HepG2 (cell line): ENCODE measurements around the gene ATG4B. TPM values are rescaled to one million over a fixed set of nuclear protein-coding genes. Genes with fewer than 3 reads are reported as not detected.

Source experiments
- CENPT ChIP-seq: sonication (generic); formaldehyde crosslinking; IDR thresholded peaks from 2 replicates; pipeline ENCODE4 v1.8.0; 2022; ENCODE audit warnings: low read depth, mild to moderate bottlenecking, moderate library complexity, missing genetic modification reagents
- EZH2 ChIP-seq: conservative IDR thresholded peaks from 2 replicates; pipeline ENCODE4 v1.6.1; 2012; ENCODE audit warnings: mild to moderate bottlenecking, low read depth, low read length, moderate library complexity
- HDAC1 ChIP-seq: sonication (generic); formaldehyde crosslinking; IDR thresholded peaks from 2 replicates; pipeline ENCODE4 v1.5.1; 2020; ENCODE audit warnings: mild to moderate bottlenecking, missing genetic modification reagents
- HIC2 ChIP-seq: sonication (generic); formaldehyde crosslinking; IDR thresholded peaks from 2 replicates; pipeline ENCODE4 v1.9.0; 2022; ENCODE audit warnings: low read depth, missing genetic modification reagents
- MATR3 ChIP-seq: sonication (generic); formaldehyde crosslinking; IDR thresholded peaks from 2 replicates; pipeline ENCODE4 v1.4.0; 2020; ENCODE audit warnings: missing genetic modification reagents
- MIER2 ChIP-seq: IDR thresholded peaks from 2 replicates; pipeline ENCODE4 v1.6.1; 2016; ENCODE audit warnings: missing biosample characterization, missing genetic modification reagents
- MTF1 ChIP-seq: sonication (generic); formaldehyde crosslinking; IDR thresholded peaks from 2 replicates; pipeline ENCODE4 v1.5.0; 2020; ENCODE audit warnings: missing genetic modification reagents
- NPAS2 ChIP-seq: sonication (generic); formaldehyde crosslinking; IDR thresholded peaks from 2 replicates; pipeline ENCODE4 v1.8.0; 2022; ENCODE audit warnings: mild to moderate bottlenecking, missing genetic modification reagents, borderline replicate concordance
- NR2F1 ChIP-seq, 2 experiments: fragments of 450-650 bp in 1 of 2; formaldehyde crosslinking in 1 of 2; IDR thresholded peaks; 2 replicates each; pipeline versions ENCODE4 v1.5.0 to v1.6.1; 2016 to 2020; ENCODE audit warnings: mild to moderate bottlenecking in 1 of 2, missing compliant biosample characterization in 1 of 2, missing genetic modification reagents in 1 of 2, moderate library complexity in 1 of 2
- PAF1 ChIP-seq: IDR thresholded peaks from 2 replicates; pipeline ENCODE4 v1.6.1; 2016; ENCODE audit warnings: missing genetic modification reagents, missing compliant biosample characterization
- RBAK ChIP-seq: sonication (generic); formaldehyde crosslinking; IDR thresholded peaks from 2 replicates; pipeline ENCODE4 v1.5.1; 2020; ENCODE audit warnings: mild to moderate bottlenecking, missing genetic modification reagents
- SNRNP70 ChIP-seq: fragments of 200-400 bp; formaldehyde crosslinking; IDR thresholded peaks from 2 replicates; pipeline ENCODE4 v1.6.1; 2017; ENCODE audit warnings: mild to moderate bottlenecking, low read depth, low read length, moderate library complexity
- THYN1 ChIP-seq: sonication (generic); formaldehyde crosslinking; IDR thresholded peaks from 2 replicates; pipeline ENCODE4 v1.8.1; 2023; ENCODE audit warnings: low read depth, mild to moderate bottlenecking, moderate library complexity, missing genetic modification reagents, borderline replicate concordance
- TRIM22 ChIP-seq: fragments of 450-650 bp; IDR thresholded peaks from 2 replicates; pipeline ENCODE4 v1.6.1; 2017
- TRIM24 ChIP-seq: sonication (generic); formaldehyde crosslinking; IDR thresholded peaks from 2 replicates; pipeline ENCODE4 v1.8.0; 2022; ENCODE audit warnings: mild to moderate bottlenecking, missing genetic modification reagents
- ZBTB1 ChIP-seq: sonication (generic); formaldehyde crosslinking; IDR thresholded peaks from 2 replicates; pipeline ENCODE4 v1.4.0; 2020; ENCODE audit warnings: missing genetic modification reagents, borderline replicate concordance
- ZBTB42 ChIP-seq: sonication (generic); formaldehyde crosslinking; IDR thresholded peaks from 2 replicates; pipeline ENCODE4 v1.5.0; 2020; ENCODE audit warnings: mild to moderate bottlenecking, missing genetic modification reagents
- ZBTB44 ChIP-seq: sonication (generic); formaldehyde crosslinking; IDR thresholded peaks from 2 replicates; pipeline ENCODE4 v1.4.0; 2020; ENCODE audit warnings: missing genetic modification reagents
- ZNF207 ChIP-seq: fragments of 450-650 bp; IDR thresholded peaks from 2 replicates; pipeline ENCODE4 v1.6.1; 2016; ENCODE audit warnings: antibody characterized with exemption, borderline replicate concordance
- ZNF570 ChIP-seq: sonication (generic); formaldehyde crosslinking; IDR thresholded peaks from 2 replicates; pipeline ENCODE4 v1.4.0; 2020; ENCODE audit warnings: mild to moderate bottlenecking, missing genetic modification reagents, borderline replicate concordance
- ZNF839 ChIP-seq: sonication (generic); formaldehyde crosslinking; IDR thresholded peaks from 2 replicates; pipeline ENCODE4 v1.4.0; 2020; ENCODE audit warnings: missing genetic modification reagents, mild to moderate bottlenecking, borderline replicate concordance
- ZSCAN30 ChIP-seq: sonication (generic); formaldehyde crosslinking; IDR thresholded peaks from 2 replicates; pipeline ENCODE4 v1.5.0; 2020; ENCODE audit warnings: mild to moderate bottlenecking, missing genetic modification reagents
- ZXDC ChIP-seq: sonication (generic); formaldehyde crosslinking; IDR thresholded peaks from 2 replicates; pipeline ENCODE4 v1.5.0; 2020; ENCODE audit warnings: mild to moderate bottlenecking, missing genetic modification reagents
- polyA plus RNA-seq, 8 experiments: library from polyadenylated mRNA; depleted of rRNA in 3 of 8; stranded (reverse) in 7 of 8; unstranded in 1 of 8; fragments of >200 nt; fragmentation: Illumina TruSeq in 4 of 8; extraction: Trizol in 4 of 8; gene quantifications; 2 replicates each; pipeline versions ENCODE4 v1.2.1 to v1.2.3, GENCODE V29; 2011 to 2016; ENCODE audit warnings: low read depth in 4 of 8, missing spikeins in 1 of 8, mixed read lengths in 1 of 8; ENCODE audit not compliant: insufficient read depth in 1 of 8
- total RNA-seq, 5 experiments: library from RNA; depleted of rRNA; stranded (reverse); fragments of >200 nt; fragmentation: Illumina TruSeq; extraction: Trizol; gene quantifications; 2 replicates each; pipeline ENCODE4 v1.2.3, GENCODE V29; 2016; ENCODE audit warnings: low read depth in 1 of 5

ATG4B gene
- total and polyA plus RNA-seq, 2 of the 13 experiments (the other 11 are each of a cell fraction or from before 2014, with no cell fraction given): 95.5 to 239 TPM

- TF ChIP-seq ZXDC (CRISPR knock-in tag) (peak; percentile 81), MTF1 (no peak), ZBTB44 (CRISPR knock-in tag) (no peak), ZNF207 (no peak), NPAS2 (CRISPR knock-in tag) (no peak), ZSCAN30 (CRISPR knock-in tag) (no peak), MIER2 (no peak), PAF1 (no peak), ZBTB1 (no peak), THYN1 (CRISPR knock-in tag) (no peak), RBAK (CRISPR knock-in tag) (no peak), ZNF839 (CRISPR knock-in tag) (no peak), HIC2 (CRISPR knock-in tag) (no peak), ZBTB42 (CRISPR knock-in tag) (no peak), MATR3 (CRISPR knock-in tag) (no peak), EZH2 (no peak), ZNF570 (CRISPR knock-in tag) (no peak), NR2F1 (CRISPR knock-in tag; IDR thresholded peaks at IDR 0.05) (no peak), TRIM22 (no peak), SNRNP70 (no peak), CENPT (no peak), TRIM24 (CRISPR knock-in tag) (no peak), HDAC1 (CRISPR knock-in tag) (peak; percentile 86)
Measured at GRCh38 chr2:241636182-241637017, 1.1 kb upstream of the ATG4B start (continued).
